HG02763 (cell line): Measurements from ENCODE around the gene CSPG4.

ENCODE experiments used
- ATAC-seq: cut with Tn5 transposase; IDR thresholded peaks from one replicate; pipeline ENCODE4 v1.9.1; 2021; ENCODE audit warnings: mild to moderate bottlenecking, moderate library complexity; ENCODE audit not compliant: unreplicated experiment

The CSPG4 gene

GRCh38 chr15:75651810-75652543 is 60.7 kb downstream of the CSPG4 start:
- no peak for ATAC-seq

GRCh38 chr15:75650908-75651809 is 61.5 kb downstream of the CSPG4 start:
- ATAC-seq = no peak

- ATAC-seq = no peak
Measured at GRCh38 chr15:75649848-75650247, 62.8 kb downstream of the CSPG4 start.

- no peak for ATAC-seq
Measured at GRCh38 chr15:75649045-75649761, 63.4 kb downstream of the CSPG4 start.

GRCh38 chr15:75648156-75649000 is 64.3 kb downstream of the CSPG4 start:
- ATAC-seq = no peak

- ATAC-seq = no peak
Measured at GRCh38 chr15:75647370-75648155, 65.1 kb downstream of the CSPG4 start, which contains the start of gene SNX33. Gene SNX33, plus strand, starts transcription at chr15:75647912. Its CDS starts 1,191 bp downstream, at chr15:75649103.

GRCh38 chr15:75646944-75647364 is 65.7 kb downstream of the CSPG4 start:
- no peak for ATAC-seq

GRCh38 chr15:75646112-75646943 is 66.3 kb downstream of the CSPG4 start:
- ATAC-seq = no peak

- no peak for ATAC-seq
Measured at GRCh38 chr15:75644376-75644775, 68.3 kb downstream of the CSPG4 start.

- ATAC-seq = no peak
Measured at GRCh38 chr15:75641603-75642002, 71.0 kb downstream of the CSPG4 start.

- no peak for ATAC-seq
Measured at GRCh38 chr15:75641179-75641503, 71.5 kb downstream of the CSPG4 start.

- ATAC-seq = peak; percentile 20
Measured at GRCh38 chr15:75640483-75641178, 72.0 kb downstream of the CSPG4 start.

GRCh38 chr15:75639709-75640482 is 72.8 kb downstream of the CSPG4 start, which contains the start of gene IMP3:
Gene IMP3, minus strand, starts transcription at chr15:75640224. Its CDS starts 56 bp downstream, at chr15:75640168.
- peak; percentile 92 for ATAC-seq

GRCh38 chr15:75639191-75639708 is 73.4 kb downstream of the CSPG4 start:
- no peak for ATAC-seq

GRCh38 chr15:75637245-75638009 is 75.2 kb downstream of the CSPG4 start:
- no peak for ATAC-seq

- no peak for ATAC-seq
Measured at GRCh38 chr15:75636026-75636425, 76.6 kb downstream of the CSPG4 start.
